NCI-H128 (cell line): ENCODE data around the gene DUSP7.

ENCODE experiments used
- DNase-seq: peaks from one replicate; lab custom pipeline; 2025; ENCODE audit not compliant: unreplicated experiment; lab: John Stamatoyannopoulos, UW

DUSP7 gene

DNA sequence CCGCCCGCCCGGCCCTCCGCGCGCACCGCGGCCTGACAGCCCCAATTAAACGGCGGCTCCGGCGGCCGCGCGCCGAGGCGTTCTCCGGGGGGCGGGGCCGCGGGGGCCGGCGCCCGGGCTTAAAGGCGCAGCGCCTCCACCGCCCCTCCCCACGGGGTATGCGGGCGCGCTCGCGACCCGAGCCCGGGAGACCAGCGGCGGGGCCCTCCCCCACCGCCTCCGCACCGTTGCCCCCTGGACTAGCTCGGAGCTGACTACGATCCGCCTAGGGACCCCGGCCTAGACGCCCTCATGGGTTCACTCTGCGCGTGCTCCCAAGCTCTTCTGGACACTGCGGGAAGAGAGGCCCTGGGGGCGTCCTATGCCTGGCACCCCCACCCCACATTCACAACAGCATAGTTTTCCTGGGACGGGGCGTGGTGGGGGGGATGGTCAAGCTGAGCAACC lies at the start of gene DUSP7:
TSS of gene DUSP7 (minus strand) at position 51 of the 447 bp plus-strand sequence. CDS start 205 bp downstream, outside the sequence.
- DNase-seq = peak; percentile 27

- DNase-seq = no peak
Observed at GRCh38 chr3:52104684-52105640, 48.6 kb upstream of the DUSP7 start.

GRCh38 chr3:52102934-52103333 lies 46.6 kb upstream of the DUSP7 start:
- no peak for DNase-seq

DNA sequence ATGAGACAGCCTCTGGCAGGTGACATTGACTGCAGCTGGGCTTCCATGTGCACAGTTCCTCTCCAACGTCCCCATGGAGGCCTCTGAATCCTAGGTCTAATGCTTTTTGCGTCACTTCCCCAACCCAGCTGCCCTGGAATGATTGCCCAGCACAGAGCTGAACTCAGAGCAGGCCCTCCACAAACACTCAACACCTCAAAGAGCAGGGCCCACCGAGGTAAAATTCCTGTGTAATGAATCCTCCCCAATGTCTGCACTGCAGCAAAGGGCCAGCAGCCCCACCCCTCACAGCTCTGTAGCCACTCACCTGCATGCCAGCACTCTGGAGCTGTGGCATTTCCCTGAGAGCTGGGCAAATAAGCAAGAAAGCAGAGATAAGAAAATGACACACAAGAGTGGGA lies 42.6 kb upstream of the DUSP7 start:
- no peak for DNase-seq

DNA sequence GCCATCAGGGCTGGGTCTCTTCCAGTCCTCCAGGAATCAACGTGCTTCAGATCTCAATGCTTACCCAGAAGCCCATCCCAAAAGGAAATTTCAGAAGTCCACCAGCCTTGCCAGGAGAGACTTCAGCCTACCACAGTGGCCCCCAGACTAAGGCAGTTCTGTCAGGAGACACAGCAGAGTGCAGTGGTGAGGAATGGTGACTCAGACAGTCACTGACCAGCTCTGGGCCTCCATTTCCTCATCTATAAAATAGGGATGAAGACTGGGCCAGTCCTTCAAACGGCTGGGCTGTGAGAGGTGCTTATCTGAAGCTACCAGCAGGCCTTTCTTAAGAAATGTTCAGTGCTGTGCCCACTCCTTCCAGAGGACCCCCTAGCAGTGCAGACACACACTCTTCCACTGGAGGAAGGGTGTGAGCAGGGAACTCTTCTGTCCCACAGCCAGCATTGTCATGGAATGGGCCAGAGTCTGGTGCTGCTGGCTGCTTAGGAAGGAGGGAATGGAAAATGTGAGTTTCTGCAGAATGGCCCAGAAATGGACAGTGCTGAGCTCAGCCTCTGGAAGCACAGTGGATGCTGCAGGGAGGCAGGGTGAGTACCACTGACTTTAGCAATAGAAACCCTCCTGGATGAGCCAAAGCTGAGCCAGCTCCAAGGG lies 41.6 kb upstream of the DUSP7 start:
- no peak for DNase-seq

DNA sequence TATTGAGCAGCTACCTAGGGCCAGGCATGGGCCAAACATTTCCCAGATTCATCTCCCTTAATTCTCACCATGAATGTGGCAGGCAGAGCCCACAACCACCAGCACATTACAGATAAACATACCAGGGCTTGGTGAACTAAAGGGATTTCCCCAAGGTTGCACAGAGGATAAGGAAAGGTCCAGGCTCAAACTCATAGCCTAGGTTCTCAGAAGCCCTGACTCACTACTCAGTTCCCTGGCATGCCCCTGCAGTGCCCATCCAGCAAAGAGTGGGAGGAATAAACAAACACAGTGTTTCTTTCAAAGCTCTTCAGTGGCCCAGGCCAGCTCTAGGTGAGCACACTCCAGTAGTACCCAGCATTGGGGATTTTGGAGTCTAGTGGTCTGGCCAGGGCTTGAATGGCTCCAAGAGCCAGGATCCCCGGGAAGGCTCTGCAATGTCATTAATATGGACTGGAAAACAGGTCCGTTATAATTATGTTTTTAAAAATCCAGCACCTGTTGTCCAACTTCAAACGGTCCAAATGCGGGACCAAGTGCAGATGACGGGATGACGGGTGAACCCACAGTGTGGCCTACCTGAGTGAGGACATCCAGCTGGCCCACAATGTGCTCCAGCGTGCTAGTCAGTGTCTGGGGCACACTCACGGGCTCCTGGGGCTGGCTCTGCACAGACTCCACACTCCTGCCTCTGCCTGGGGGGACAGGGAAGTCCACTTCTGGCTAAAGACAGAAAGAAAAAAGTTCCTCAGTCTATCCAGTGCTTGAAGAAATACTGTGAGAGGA lies 39.8 kb upstream of the DUSP7 start:
- DNase-seq = no peak

GRCh38 chr3:52094571-52095485 lies 38.5 kb upstream of the DUSP7 start:
- no peak for DNase-seq

DNA sequence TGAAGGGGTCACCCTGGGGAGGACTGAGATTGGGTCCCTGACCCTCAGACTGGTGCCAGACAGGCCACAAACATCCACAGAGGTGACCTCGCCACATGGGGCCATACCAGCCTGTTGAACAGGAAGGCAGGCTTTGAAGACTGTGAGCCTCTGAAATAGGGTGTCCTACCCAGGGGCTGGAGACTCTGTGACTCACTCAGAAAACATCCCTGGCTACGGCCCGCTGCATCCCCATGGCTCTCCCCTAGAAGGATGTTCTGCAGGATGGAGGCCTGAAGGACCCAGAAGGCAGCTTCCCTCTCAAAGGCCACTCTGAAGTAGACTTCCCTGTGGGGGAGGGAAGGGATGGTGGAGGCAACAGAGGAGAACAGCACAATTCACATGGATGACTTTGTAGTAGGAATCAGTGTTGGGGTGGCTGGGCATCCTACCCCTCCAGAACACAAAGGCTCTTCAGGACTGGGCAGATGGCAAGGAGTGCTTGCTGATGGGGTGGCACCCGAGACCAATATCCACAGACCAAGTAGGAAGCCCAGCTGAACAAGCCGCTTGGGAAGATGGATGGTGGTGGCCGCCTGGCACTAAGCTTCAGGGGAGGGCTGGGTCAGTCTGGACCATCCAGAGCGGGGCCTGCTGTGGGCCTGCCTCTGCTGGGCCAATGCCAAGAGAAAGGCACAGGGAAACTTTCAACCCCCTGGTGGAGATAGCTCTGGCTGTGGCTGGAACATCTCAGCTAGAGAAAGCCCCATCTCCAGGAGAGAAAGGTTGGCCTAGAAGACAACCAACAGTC lies 37.6 kb upstream of the DUSP7 start:
- no peak for DNase-seq

DNA sequence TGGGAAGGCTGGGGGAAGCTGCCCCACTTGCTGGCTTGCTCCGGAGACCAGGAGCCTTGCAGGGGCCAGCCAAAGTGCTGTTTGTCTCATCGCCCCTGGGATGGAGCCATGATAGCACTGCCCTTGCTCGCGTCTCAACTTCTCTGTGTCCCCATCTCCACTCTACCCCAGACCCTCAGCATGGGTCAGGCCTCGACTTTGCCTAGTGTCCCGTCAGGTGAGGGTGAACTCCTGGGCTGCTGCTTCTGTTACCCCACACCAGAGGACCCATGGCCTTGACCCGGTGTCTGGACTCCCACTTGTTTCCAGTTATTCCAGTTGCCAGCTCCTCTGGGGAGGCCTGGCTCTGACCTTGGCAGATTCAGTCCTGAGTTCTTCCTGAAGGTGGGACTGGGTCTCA lies 36.5 kb upstream of the DUSP7 start:
- no peak for DNase-seq

DNA sequence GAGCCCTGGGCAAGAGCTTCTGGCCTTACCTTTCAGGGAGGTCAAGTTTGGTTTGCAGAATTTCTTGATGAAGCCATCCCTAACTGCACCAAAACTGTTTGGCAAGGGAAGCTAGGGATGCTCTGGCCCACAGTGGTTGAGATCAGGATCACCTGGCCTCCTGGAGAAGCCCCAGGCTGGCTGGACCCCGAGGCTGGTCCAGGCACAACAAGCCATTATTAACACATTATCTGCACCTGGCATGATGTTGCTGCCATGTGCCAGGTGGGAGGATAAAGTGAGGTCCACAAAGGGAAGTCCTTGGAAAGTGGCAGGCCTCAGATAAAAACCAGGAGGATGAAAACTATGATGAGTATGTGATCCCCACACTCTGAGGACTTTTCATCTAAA lies 35.9 kb upstream of the DUSP7 start:
- DNase-seq = no peak

DNA sequence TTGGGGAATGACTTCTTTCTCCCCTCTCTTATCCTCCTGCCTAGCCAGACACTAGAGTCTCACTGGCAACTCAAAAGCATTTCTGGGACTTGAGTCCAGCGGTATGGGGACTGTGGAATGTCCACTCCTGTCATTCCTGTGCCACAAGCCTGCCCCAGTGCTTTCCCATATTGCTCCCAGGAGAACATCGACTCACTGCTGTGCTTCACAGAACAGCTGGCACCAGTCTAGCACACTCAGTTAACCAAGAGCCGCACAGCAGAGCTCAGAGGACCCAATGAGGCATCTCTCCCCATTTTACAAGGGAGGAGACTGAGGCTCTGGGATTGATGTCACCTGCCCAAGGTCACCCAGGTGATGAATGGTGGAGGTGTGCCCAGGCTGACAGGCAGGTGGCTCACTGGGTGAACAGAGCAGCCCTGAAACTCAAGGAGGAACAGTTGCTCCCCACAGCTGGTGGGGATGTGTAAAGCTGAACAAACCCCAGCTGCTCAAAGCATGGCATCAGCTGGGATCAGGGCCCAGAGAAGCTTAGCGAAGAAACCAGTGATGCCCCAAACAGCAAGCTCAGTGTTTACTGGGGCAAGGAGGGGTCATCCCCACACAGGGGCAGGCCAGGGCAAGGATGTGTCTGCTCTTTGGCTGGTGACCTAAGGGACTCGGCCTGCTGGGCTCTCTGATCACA lies 35.4 kb upstream of the DUSP7 start:
- no peak for DNase-seq

DNA sequence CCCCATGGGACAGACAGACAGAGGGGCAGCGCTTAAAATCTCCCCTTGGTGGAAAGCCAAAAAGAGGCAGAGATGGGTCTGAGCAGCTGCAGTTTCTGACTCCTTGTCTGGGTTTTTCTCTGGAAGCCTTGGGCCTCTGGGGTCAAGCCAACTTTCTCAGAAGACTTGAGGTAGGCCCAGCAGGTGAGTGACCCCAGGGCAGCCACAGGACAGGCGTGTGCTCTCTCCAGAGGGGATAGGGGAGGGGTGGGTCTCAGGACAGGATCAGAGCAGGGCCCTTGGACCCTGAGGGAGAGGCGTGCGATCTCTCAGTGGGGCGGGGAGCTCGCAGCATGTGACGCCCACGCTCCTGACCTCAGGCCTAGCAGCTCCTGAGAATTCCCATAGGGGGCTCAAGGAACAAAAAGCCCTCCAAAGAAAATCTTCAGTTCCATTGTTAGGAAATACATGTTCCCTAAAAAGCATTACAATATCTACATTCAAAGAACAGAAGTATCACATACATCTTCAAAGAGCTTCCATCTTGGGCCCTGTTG lies 34.6 kb upstream of the DUSP7 start:
- no peak for DNase-seq

DNA sequence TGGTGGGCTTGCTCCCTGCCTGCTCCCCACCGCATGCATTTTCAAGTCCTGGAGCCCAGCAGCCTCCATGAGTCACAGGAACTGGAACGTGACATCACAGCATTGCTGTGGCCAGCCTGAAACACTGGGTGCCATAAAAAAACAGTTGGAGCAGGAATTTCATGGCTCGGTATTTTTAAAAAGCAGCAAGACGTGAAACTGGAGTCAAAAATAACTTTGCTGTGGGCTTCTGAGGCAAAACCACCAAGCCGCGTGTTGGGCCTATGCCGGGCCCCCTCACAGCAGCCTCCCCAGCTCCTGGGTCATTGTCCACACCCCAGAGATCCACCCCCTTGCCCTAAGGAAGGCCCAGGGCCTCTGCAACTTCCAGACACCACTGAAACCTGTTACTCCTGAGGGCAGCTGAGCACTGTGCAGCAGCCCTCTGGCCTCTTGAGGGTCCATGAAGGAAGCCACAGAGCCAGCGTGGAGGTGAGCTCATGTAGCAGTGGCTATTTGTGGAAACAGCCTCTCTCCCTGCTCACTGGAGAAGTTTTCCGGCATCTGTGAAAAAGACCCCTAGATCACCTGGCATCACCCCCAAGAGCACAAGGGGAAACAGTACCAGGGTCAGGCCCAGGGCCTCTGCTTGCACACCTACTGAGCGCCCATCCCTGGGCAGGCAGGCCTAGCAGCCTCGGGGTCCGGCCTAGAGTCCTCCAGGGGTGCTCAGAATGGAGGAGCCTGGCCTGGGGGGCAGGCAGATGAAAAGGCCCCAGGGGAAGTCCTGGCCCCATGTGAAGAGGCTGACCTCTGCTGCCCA lies 34.0 kb upstream of the DUSP7 start:
- no peak for DNase-seq

DNA sequence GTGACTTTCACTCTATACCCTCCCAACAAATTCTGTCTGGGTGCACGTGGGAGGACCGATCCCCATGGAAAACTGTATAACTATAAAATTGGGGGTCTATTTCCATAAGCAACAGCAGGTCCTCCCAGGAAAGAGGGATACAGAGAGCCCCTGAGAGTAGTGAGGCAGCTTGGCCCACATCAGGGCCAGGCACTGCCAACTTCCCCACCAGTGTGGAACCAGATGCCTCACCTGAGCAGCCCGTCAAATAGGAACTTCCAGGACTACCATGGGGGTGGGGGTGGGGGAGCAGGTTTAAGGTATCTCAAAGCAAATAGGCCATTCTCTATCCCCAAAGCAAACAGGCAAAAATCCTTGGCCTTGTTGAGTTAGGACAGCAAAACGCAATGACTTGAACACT lies 33.3 kb upstream of the DUSP7 start:
- no peak for DNase-seq

DNA sequence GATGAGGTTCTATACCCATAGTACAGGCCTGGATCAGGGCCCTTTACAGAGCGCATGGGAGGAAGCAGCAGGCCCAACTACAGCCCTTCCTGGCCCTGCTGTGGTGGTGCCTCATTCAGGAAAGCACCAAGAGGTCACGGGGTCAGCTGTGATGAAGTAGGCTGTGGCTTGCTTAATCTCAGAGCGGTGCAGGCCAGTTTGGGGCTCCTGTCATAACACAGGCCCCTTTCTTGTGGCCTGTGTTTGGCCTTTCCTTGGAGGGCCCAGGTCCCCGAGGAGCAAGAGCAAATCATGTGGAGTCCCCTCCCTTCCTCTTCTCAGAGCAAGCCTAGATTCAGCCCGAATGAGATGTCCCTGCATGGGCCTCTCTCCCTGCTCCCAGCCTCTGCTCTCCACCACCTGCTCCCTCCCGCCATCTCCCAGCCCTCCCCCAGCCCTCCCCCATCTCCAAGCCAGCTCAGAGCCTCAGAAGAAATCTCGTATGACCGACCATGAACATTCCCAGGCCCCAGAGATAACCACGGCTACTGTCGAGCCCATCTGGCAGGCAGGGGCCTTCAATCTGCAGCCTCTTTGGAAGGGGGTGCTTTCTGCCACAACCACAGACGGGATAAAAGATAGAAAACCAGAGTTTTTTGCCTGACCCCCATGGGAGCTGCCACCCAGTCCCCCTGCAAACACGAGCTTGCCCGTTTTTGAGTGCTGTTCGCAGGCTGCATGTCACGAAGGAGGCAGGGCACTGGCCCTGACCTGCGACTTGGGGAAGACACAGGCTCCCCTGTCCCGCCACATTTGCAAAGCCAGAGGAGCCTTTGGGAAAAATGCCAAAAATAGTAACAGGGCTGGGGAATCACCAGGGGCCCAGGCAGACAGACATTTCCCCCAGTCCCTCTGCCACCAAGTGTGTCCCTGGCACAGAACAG lies 32.3 kb upstream of the DUSP7 start:
- DNase-seq = no peak

DNA sequence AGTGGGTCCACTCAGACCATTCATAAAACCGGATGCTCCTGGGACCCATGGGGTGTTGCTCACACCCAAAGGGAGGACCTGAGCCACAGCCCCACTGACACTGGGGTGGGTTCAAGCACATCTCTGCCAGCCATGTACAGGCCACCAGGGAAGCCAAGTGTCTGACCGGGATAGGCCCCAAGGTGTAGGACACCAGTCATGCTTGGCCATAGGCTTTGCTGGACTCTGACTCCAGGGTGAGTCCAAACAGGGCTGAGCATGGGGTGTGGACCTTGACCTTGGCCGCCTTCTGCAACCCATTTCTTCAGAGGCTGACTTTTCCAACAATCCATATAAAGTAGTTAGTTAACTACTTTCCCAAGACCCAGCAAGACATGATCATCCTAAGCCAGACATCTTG lies 31.4 kb upstream of the DUSP7 start:
- DNase-seq = no peak
